ENCODE measurements around the gene UFD1. TPM values are rescaled to one million over a fixed set of nuclear protein-coding genes. Genes with fewer than 3 reads are reported as not detected.
A peak's percentile ranks its signal among the peaks of the same experiment; 100 is the strongest.

UFD1 gene
- total RNA-seq (43.5 and 44.2 TPM in 2 replicates), polyA plus RNA-seq (42.2 and 70.1 TPM in 2 replicates), polyA minus RNA-seq (38.7 and 46.1 TPM in 2 replicates)
- total RNA-seq (2013) = 24.5 TPM

DNA sequence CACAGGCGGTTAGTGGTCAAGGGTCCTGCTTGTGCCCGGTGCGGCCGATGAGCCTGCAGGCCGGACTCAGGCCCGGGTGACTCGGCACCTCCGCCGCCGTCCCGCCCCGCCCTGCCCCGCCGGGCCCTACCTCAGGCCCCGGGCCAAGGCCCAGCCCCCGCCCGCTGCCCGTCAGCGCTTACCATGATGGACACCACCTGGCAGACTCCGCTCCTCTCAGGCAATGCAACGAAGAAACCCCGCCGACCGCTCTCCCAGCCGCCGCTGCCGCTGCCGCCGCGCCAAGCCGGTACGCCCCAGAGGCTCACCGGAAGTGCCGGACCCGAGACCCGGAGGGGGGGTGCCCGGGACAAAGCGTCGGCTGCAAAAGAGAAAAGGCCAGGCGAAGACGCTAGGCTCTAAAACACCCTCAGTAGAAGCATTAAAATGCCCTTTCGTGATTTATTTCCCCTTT lies at the start of gene UFD1:
TSS of gene UFD1 (minus strand) at position 293 of the 454 bp plus-strand sequence. CDS start at position 185, 108 bp downstream.
- Mint-ChIP-seq H3K27ac (peak within 1 kb of the TSS; percentile 100), H3K9me3 (ENCODE audit: insufficient read depth) (no peaks in the 10 kb centered on the region), H3K27me3 (no peaks in the 10 kb centered on the region), H3K4me3 (peak within 1 kb of the TSS; percentile 98), H3K4me1 (peaks cover 23% of the 10 kb centered on the region)
- TF ChIP-seq EZH2 (IDR thresholded peaks at IDR 0.05; ENCODE audit: borderline replicate concordance, insufficient read depth, low read depth, low read length, poor library complexity, severe bottlenecking) = no peak
- TF ChIP-seq, protein P1, sequence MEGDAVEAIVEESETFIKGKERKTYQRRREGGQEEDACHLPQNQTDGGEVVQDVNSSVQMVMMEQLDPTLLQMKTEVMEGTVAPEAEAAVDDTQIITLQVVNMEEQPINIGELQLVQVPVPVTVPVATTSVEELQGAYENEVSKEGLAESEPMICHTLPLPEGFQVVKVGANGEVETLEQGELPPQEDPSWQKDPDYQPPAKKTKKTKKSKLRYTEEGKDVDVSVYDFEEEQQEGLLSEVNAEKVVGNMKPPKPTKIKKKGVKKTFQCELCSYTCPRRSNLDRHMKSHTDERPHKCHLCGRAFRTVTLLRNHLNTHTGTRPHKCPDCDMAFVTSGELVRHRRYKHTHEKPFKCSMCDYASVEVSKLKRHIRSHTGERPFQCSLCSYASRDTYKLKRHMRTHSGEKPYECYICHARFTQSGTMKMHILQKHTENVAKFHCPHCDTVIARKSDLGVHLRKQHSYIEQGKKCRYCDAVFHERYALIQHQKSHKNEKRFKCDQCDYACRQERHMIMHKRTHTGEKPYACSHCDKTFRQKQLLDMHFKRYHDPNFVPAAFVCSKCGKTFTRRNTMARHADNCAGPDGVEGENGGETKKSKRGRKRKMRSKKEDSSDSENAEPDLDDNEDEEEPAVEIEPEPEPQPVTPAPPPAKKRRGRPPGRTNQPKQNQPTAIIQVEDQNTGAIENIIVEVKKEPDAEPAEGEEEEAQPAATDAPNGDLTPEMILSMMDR (IDR thresholded peaks at IDR 0.05) = no peak
- H3K9ac ChIP-seq (ENCODE audit: low read length) = peak within 1 kb of the TSS; percentile 98
- no peaks in the 10 kb centered on the region for H3K27me3 ChIP-seq (replicated peaks in 1 of 4; ENCODE audit: control extremely low read depth in 1 of 4, control insufficient read depth in 3 of 4, insufficient read depth in 4 of 4, low read length in 3 of 4)
- ChIA-PET POLR2A (interaction anchor here (0.5 to 2.2 kb wide), 7 partner anchors 31 to 1791 kb away, joined by 3 to 18 read pairs (median 6); partner anchors contain the start of genes C22orf39, CLTCL1, ESS2 and HIRA), CTCF (interaction anchor here (0.7 to 5.5 kb wide), 10 partner anchors 32 to 371 kb away, joined by 3 to 29 read pairs (median 7); partner anchors contain the start of genes C22orf39, ESS2 and SLC25A1)
- WGBS (ENCODE audit: insufficient coverage) = 0% methylated on average over 30 of the region's 42 CpGs
- peaks cover 4 to 14% of the 10 kb centered on the region in 2 experiments for H3K36me3 ChIP-seq (replicated peaks in 1 of 2; ENCODE audit: control extremely low read depth in 1 of 2, control insufficient read depth in 1 of 2, extremely low read depth in 1 of 2, insufficient read depth in 2 of 2, low read length in 1 of 2)
- peaks cover 16 to 20% of the 10 kb centered on the region in 2 donors for H3K4me1 ChIP-seq (ENCODE audit: control insufficient read depth in 2 of 2, insufficient read depth in 2 of 2, low read length in 2 of 2)
- ATAC-seq (ENCODE audit: low read depth) (peak; percentile 48), DNase-seq (no peak)
- H3K4me2 ChIP-seq (replicated peaks; ENCODE audit: low read depth, low read length, poor library complexity, severe bottlenecking) = peak within 1 kb of the TSS; percentile 92
- peaks cover 20% of the 10 kb centered on the region for H4K20me1 ChIP-seq (ENCODE audit: control insufficient read depth, insufficient read depth, low read length, poor library complexity, severe bottlenecking)
- H3K4me3 ChIP-seq (ENCODE audit: control extremely low read depth in 1 of 5, extremely low read depth in 1 of 5, insufficient read depth in 1 of 5, low read depth in 2 of 5, low read length in 4 of 5) = peak within 1 kb of the TSS; percentile 66 to 92 (median 83)
- no peaks in the 10 kb centered on the region for H3K9me3 ChIP-seq (ENCODE audit: control extremely low read depth in 1 of 3, control insufficient read depth in 2 of 3, insufficient read depth in 1 of 3, low read length in 2 of 3)
- H2AFZ ChIP-seq (ENCODE audit: insufficient read depth, low read depth, low read length, poor library complexity, severe bottlenecking) = peak within 1 kb of the TSS; percentile 92
- intact Hi-C loops (cut with micrococcal nuclease) = loop anchor here (1.0 to 2.0 kb wide), 10 partner anchors 32 to 357 kb away; partner anchors contain the start of genes C22orf39, CLTCL1, DGCR2 and ESS2
- peak within 1 kb of the TSS; percentile 98 to 100 for H3K27ac ChIP-seq (ENCODE audit: low read length in 2 of 2)
- H3K79me2 ChIP-seq (ENCODE audit: control insufficient read depth, insufficient read depth, low read length) = peaks cover 46% of the 10 kb centered on the region

DNA sequence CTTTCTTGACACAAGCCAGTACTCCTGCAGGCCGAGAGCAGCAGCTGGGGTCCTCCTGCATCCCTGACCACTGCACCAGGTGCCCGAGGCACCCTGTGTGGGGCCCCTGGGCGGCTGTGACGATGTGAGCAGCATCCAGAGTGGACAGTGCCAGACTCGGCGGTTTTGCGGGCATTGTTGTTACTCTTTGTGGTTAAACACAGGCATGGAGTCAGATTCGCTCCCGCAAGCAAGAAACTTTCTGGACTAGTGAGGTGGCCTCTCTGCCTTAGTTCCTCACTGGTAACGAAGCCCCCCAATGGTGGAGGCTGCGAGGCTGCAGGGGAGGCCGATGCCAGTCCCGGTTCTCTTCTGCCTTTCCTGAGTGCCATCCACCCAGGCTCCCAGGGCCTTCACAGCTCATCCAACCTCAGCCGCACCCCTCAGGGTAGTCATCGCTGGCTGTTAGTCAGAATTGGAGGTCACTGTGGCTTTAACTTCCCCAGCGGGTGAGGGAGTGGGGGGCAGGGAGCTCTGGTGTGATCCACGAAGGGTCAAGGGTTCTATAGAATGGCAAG lies 48.9 kb upstream of the UFD1 start:
- Histone ChIP-seq H3K9ac (ENCODE audit: low read length) (no peak overlapping the region), H3K4me1 (ENCODE audit: control insufficient read depth in 2 of 2, insufficient read depth in 2 of 2, low read length in 2 of 2) (peaks cover 8 to 22% of the 10 kb centered on the region in 2 donors), H4K20me1 (ENCODE audit: control insufficient read depth, insufficient read depth, low read length, poor library complexity, severe bottlenecking) (no peaks in the 10 kb centered on the region), H3K4me3 (ENCODE audit: control extremely low read depth in 1 of 5, extremely low read depth in 1 of 5, insufficient read depth in 1 of 5, low read depth in 2 of 5, low read length in 4 of 5) (no peak overlapping the region), H3K36me3 (replicated peaks in 1 of 2; ENCODE audit: control extremely low read depth in 1 of 2, control insufficient read depth in 1 of 2, extremely low read depth in 1 of 2, insufficient read depth in 2 of 2, low read length in 1 of 2) (no peaks in the 10 kb centered on the region), H3K4me2 (replicated peaks; ENCODE audit: low read depth, low read length, poor library complexity, severe bottlenecking) (no peak overlapping the region), H3K79me2 (ENCODE audit: control insufficient read depth, insufficient read depth, low read length) (no peaks in the 10 kb centered on the region), H2AFZ (ENCODE audit: insufficient read depth, low read depth, low read length, poor library complexity, severe bottlenecking) (no peak overlapping the region), H3K27me3 (replicated peaks in 1 of 4; ENCODE audit: control extremely low read depth in 1 of 4, control insufficient read depth in 3 of 4, insufficient read depth in 4 of 4, low read length in 3 of 4) (peaks cover 0 to 38% (median 5%) of the 10 kb centered on the region in 4 experiments), H3K9me3 (ENCODE audit: control extremely low read depth in 1 of 3, control insufficient read depth in 2 of 3, insufficient read depth in 1 of 3, low read length in 2 of 3) (peaks cover 0 to 2% (median 0%) of the 10 kb centered on the region in 3 donors), H3K27ac (ENCODE audit: low read length in 2 of 2) (no peak overlapping the region)
- Mint-ChIP-seq H3K4me3 (no peak overlapping the region), H3K4me1 (peaks cover 12% of the 10 kb centered on the region), H3K9me3 (ENCODE audit: insufficient read depth) (no peaks in the 10 kb centered on the region), H3K27me3 (peaks cover 30% of the 10 kb centered on the region), H3K27ac (no peak overlapping the region)
- CTCF ChIA-PET = no interaction called here
- TF ChIP-seq, protein P1 (IDR thresholded peaks at IDR 0.05) = no peak
- no peak for TF ChIP-seq EZH2 (IDR thresholded peaks at IDR 0.05; ENCODE audit: borderline replicate concordance, insufficient read depth, low read depth, low read length, poor library complexity, severe bottlenecking)
- WGBS (ENCODE audit: insufficient coverage) = 84% methylated on average over 14 of the region's 17 CpGs
- DNase-seq = no peak
- POLR2A ChIA-PET = no interaction called here
- intact Hi-C loops (cut with micrococcal nuclease) = no loop called here
- ATAC-seq (ENCODE audit: low read depth) = no peak
